Vagina (tissue), 2 donors: ENCODE data around the gene TTLL5. TPM values are rescaled to one million over a fixed set of nuclear protein-coding genes. Genes with fewer than 3 reads are reported as not detected.

Experiments used
- DNase-seq, 2 donors: peaks; one replicate each; pipeline ENCODE4 v3.0.0-alpha.2; 2017; ENCODE audit errors: extremely low spot score in 2 of 2
- H3K27ac ChIP-seq: fragments of 200-600 bp; sonication (generic); one replicate; pipeline ENCODE4 v1.5.1; 2019
- H3K27me3 ChIP-seq: fragments of 200-600 bp; sonication (generic); one replicate; pipeline ENCODE4 v1.5.1; 2019
- H3K36me3 ChIP-seq, 2 donors: fragments of 200-600 bp; sonication (generic); one replicate each; pipeline ENCODE4 v1.5.1; 2017 to 2019
- H3K4me1 ChIP-seq: fragments of 200-600 bp; sonication (generic); one replicate; pipeline ENCODE4 v1.5.1; 2019
- H3K4me3 ChIP-seq, 2 donors: fragments of 200-600 bp; sonication (generic); 1 replicate in 1 of 2; 2 replicates in 1 of 2; pipeline ENCODE4 v1.5.1; 2016 to 2019
- H3K9me3 ChIP-seq: fragments of 200-600 bp; sonication (generic); one replicate; pipeline ENCODE4 v1.5.1; 2019
- POLR2A ChIP-seq, 2 donors: fragments of 450-650 bp; IDR thresholded peaks; one replicate each; pipeline ENCODE4 v1.6.1; 2017; ENCODE audit warnings: antibody characterized with exemption in 2 of 2, mild to moderate bottlenecking in 2 of 2, moderate library complexity in 2 of 2
- POLR2AphosphoS5 ChIP-seq, 2 donors: sonication (generic); formaldehyde crosslinking; IDR thresholded peaks; one replicate each; pipeline ENCODE4 v1.9.0; 2017; ENCODE audit warnings: antibody characterized with exemption in 2 of 2, mild to moderate bottlenecking in 2 of 2, low read depth in 1 of 2; ENCODE audit not compliant: insufficient read depth in 1 of 2
- intact Hi-C: fragments of 100-400 bp; cut with DNase I; formaldehyde crosslinking; loops from one replicate; pipeline ENCODE4 v1.15.1; 2023
- total RNA-seq: library from RNA; depleted of rRNA; stranded (reverse); fragments of >200 nt; gene quantifications from one replicate; pipeline ENCODE4 v1.2.3, GENCODE V29; 2016
- TF ChIP-seq, protein P1 (sequence below), 3 experiments: fragments of 450-650 bp in 2 of 3; fragments of 200-600 bp in 1 of 3; sonication (generic) in 1 of 3; IDR thresholded peaks; one replicate each; pipeline ENCODE4 v1.5.1; 2017 to 2019; ENCODE audit warnings: antibody characterized with exemption in 3 of 3, mild to moderate bottlenecking in 2 of 3, moderate library complexity in 2 of 3

Gene TTLL5
- total RNA-seq, 1 donor from 2014 or later = 43.0 TPM

DNA sequence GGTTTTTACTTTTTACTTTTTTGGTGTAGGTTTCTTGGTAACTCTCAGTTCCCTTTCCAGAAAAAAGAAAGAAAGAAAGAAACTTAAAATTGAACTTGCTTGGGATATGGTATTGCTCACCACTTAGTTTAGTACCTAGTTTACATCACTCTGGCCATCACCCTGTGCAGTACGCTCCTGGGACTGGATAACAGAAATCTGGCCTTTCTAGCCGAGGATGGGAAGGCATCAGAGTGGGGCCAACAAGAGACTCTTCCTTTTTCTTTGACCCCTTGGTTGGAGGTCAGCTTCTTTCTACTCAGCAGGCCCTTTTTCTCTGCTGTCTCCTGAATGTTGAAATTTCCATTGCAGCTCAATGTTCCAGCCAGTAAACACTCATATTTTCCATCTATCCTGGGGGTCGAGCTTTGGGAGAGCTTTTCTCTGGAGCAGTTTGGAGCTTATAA is 164.1 kb downstream of the TTLL5 start:
- TF ChIP-seq, protein P1, sequence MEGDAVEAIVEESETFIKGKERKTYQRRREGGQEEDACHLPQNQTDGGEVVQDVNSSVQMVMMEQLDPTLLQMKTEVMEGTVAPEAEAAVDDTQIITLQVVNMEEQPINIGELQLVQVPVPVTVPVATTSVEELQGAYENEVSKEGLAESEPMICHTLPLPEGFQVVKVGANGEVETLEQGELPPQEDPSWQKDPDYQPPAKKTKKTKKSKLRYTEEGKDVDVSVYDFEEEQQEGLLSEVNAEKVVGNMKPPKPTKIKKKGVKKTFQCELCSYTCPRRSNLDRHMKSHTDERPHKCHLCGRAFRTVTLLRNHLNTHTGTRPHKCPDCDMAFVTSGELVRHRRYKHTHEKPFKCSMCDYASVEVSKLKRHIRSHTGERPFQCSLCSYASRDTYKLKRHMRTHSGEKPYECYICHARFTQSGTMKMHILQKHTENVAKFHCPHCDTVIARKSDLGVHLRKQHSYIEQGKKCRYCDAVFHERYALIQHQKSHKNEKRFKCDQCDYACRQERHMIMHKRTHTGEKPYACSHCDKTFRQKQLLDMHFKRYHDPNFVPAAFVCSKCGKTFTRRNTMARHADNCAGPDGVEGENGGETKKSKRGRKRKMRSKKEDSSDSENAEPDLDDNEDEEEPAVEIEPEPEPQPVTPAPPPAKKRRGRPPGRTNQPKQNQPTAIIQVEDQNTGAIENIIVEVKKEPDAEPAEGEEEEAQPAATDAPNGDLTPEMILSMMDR (IDR thresholded peaks at IDR 0.05) = no peak
- TF ChIP-seq POLR2AphosphoS5 (IDR thresholded peaks at IDR 0.05; ENCODE audit: insufficient read depth in 1 of 2, low read depth in 1 of 2) (no peak), POLR2A (IDR thresholded peaks at IDR 0.05) (no peak)
- H3K4me3 ChIP-seq = no peak overlapping the region
- no peak for DNase-seq
- no peaks in the 10 kb centered on the region for H3K9me3 ChIP-seq
- intact Hi-C loops = no loop called here
- peaks cover 0 to 1% of the 10 kb centered on the region in 2 donors for H3K36me3 ChIP-seq
- H3K4me1 ChIP-seq = peaks cover 27% of the 10 kb centered on the region
- peak overlapping the region; percentile 76 for H3K27ac ChIP-seq
- no peaks in the 10 kb centered on the region for H3K27me3 ChIP-seq

DNA sequence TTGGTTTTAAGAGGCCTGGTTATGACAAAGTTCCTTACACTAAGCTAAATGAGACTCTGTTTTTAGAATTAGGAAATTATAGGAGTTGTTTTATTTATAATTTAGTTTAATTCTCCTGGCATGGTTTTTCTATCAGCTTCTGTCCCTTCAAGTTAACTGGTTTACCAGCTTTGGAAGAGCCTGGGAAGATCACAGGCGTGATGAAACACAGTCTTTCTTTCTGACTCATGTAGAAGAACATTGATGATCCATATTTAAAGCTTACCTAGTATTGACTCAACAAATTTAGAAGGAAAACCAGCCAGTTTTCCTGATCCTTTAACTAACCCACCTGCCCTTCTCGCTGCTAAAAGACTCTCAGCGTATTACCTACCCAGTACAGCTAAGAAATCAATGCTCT is 165.6 kb downstream of the TTLL5 start:
- TF ChIP-seq, protein P1 (IDR thresholded peaks at IDR 0.05) = no peak
- Histone ChIP-seq H3K4me1 (peaks cover 34% of the 10 kb centered on the region), H3K4me3 (no peak overlapping the region), H3K27ac (no peak overlapping the region), H3K36me3 (no peaks in the 10 kb centered on the region), H3K27me3 (no peaks in the 10 kb centered on the region), H3K9me3 (no peaks in the 10 kb centered on the region)
- no peak for DNase-seq
- intact Hi-C loops = no loop called here

DNA sequence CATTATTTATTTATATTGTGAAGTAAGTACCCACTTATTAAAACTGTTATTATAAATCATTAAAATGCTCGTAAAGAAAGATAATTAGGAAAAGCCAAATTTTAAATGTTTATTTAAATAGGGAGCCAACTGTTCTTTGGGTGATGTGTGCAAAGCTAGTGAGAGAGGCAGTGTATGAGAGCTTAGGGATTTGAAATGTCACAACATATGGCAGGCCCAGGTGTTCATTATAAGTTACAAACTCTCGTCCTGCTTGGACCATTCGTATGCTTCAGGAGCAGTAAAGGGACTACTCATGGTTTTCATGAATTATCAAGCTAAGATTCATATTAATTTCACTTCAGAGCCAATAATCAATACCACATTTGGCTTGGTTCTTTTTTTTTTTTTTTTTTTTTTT is 166.3 kb downstream of the TTLL5 start:
- peaks cover 34% of the 10 kb centered on the region for H3K4me1 ChIP-seq
- DNase-seq = no peak
- H3K9me3 ChIP-seq = no peaks in the 10 kb centered on the region
- no peak overlapping the region for H3K4me3 ChIP-seq
- no peak overlapping the region for H3K27ac ChIP-seq
- TF ChIP-seq, protein P1 (IDR thresholded peaks at IDR 0.05) = no peak
- TF ChIP-seq POLR2A (IDR thresholded peaks at IDR 0.05) (no peak), POLR2AphosphoS5 (IDR thresholded peaks at IDR 0.05; ENCODE audit: insufficient read depth in 1 of 2, low read depth in 1 of 2) (no peak)
- H3K36me3 ChIP-seq = no peaks in the 10 kb centered on the region
- no peaks in the 10 kb centered on the region for H3K27me3 ChIP-seq
- intact Hi-C loops = no loop called here

DNA sequence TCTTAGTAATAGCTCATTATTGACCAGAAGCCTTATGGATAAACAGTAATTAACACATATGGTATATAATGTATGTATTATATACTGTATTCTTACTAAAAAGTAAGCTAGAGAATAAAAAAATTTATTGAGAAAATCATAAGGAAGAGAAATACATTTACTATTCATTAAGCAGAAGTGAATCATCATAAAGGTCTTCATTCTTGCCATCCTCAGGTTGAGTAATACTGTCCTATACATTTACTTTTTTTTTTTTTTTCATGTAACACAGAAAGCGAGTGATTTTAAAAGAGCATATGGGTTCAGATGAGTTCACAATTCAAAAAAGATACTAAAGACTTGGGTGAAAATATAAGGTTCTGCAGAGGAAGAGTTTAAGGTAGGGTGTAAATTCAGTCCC is 168.3 kb downstream of the TTLL5 start:
- DNase-seq = no peak
- H3K4me1 ChIP-seq = peaks cover 25% of the 10 kb centered on the region
- H3K27ac ChIP-seq = no peak overlapping the region
- TF ChIP-seq, protein P1 (IDR thresholded peaks at IDR 0.05) = no peak
- no peak for TF ChIP-seq POLR2A (IDR thresholded peaks at IDR 0.05)
- TF ChIP-seq POLR2AphosphoS5 (IDR thresholded peaks at IDR 0.05; ENCODE audit: insufficient read depth in 1 of 2, low read depth in 1 of 2) = no peak
- no peaks in the 10 kb centered on the region for H3K9me3 ChIP-seq
- H3K36me3 ChIP-seq = no peaks in the 10 kb centered on the region
- no peaks in the 10 kb centered on the region for H3K27me3 ChIP-seq
- intact Hi-C loops = no loop called here
- H3K4me3 ChIP-seq = no peak overlapping the region

DNA sequence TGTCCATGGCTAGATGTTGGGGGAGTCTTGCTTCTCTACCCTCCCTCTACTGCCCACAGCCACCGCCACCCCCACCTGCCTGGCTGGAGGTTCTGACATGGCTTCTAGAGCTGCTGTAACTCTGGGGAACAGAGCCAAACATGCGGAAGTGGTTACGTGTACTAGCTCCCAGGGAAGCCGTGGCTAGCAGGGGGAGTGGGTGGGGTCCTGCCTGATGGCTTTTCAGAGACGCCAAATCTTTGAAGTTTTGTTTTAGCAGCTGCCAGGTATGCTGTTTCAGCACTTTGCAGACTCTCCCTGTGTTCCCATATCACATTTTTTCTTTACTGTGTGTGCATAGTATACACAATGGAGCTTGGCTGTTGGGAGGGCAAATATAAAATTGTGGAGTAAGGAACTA is 170.4 kb downstream of the TTLL5 start:
- no peaks in the 10 kb centered on the region for H3K36me3 ChIP-seq
- intact Hi-C loops = no loop called here
- DNase-seq = no peak
- peak overlapping the region; percentile 38 for H3K27ac ChIP-seq
- TF ChIP-seq POLR2AphosphoS5 (IDR thresholded peaks at IDR 0.05; ENCODE audit: insufficient read depth in 1 of 2, low read depth in 1 of 2) = no peak
- peaks cover 25% of the 10 kb centered on the region for H3K4me1 ChIP-seq
- no peaks in the 10 kb centered on the region for H3K9me3 ChIP-seq
- H3K27me3 ChIP-seq = no peaks in the 10 kb centered on the region
- H3K4me3 ChIP-seq = no peak overlapping the region

DNA sequence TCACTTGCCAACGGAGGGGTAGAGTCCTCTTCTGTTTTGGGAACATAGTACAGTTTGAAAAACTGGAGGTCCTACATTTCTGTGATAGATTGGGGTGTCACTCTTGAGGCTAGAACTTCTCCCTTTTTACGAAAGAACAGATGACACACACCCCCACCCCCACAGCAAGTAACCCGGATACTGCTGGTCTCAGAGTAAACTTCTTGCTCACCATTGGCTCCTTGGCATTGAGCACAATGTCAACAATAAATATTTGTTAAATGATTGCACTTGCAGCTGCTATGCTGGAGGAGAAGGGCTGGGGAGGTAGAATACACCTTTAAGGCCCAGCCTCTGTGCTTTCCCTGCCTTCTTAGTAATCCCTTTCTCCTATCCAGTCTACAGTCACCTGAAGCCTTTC is 170.9 kb downstream of the TTLL5 start:
- Histone ChIP-seq H3K4me1 (peaks cover 25% of the 10 kb centered on the region), H3K9me3 (no peaks in the 10 kb centered on the region), H3K27ac (peak overlapping the region; percentile 38), H3K4me3 (no peak overlapping the region), H3K27me3 (no peaks in the 10 kb centered on the region), H3K36me3 (no peaks in the 10 kb centered on the region)
- TF ChIP-seq POLR2A (IDR thresholded peaks at IDR 0.05) (no peak), POLR2AphosphoS5 (IDR thresholded peaks at IDR 0.05; ENCODE audit: insufficient read depth in 1 of 2, low read depth in 1 of 2) (no peak)
- TF ChIP-seq, protein P1 (IDR thresholded peaks at IDR 0.05) = no peak
- no peak for DNase-seq
- intact Hi-C loops = no loop called here
